KMS-11 (cell line): ENCODE data around the gene SCP2.

ENCODE experiments used
- H2AFZ ChIP-seq: fragments of 200-600 bp; sonication (generic); 2 replicates; pipeline ENCODE4 v1.6.1; 2016; ENCODE audit warnings: antibody characterized with exemption, mixed run types, low read depth
- H3K27ac ChIP-seq: fragments of 200-600 bp; sonication (generic); 2 replicates; pipeline ENCODE4 v1.6.1; 2016; ENCODE audit warnings: mild to moderate bottlenecking, mixed run types
- H3K27me3 ChIP-seq: fragments of 200-600 bp; sonication (generic); 2 replicates; pipeline ENCODE4 v1.6.1; 2017; ENCODE audit warnings: mild to moderate bottlenecking, low read depth, mixed run types, moderate library complexity; ENCODE audit not compliant: insufficient read depth
- H3K36me3 ChIP-seq: fragments of 200-600 bp; sonication (generic); 2 replicates; pipeline ENCODE4 v1.6.1; 2017; ENCODE audit warnings: mild to moderate bottlenecking, mixed run types; ENCODE audit not compliant: insufficient read depth
- H3K4me1 ChIP-seq: fragments of 200-600 bp; sonication (generic); 2 replicates; pipeline ENCODE4 v1.6.1; 2016; ENCODE audit warnings: mild to moderate bottlenecking, low read depth, mixed run types; ENCODE audit not compliant: poor library complexity, severe bottlenecking
- H3K4me2 ChIP-seq: fragments of 200-600 bp; sonication (generic); 2 replicates; pipeline ENCODE4 v1.7.0; 2016; ENCODE audit warnings: mild to moderate bottlenecking, mixed run types
- H3K4me3 ChIP-seq: fragments of 200-600 bp; sonication (generic); IDR thresholded peaks from 2 replicates; pipeline ENCODE4 v1.6.1; 2017; ENCODE audit warnings: low read depth, low read length, mixed read lengths; ENCODE audit not compliant: insufficient read depth
- H3K79me2 ChIP-seq: fragments of 200-600 bp; sonication (generic); 2 replicates; pipeline ENCODE4 v1.6.1; 2016; ENCODE audit warnings: low read depth, mixed run types; ENCODE audit not compliant: insufficient read depth
- H3K9ac ChIP-seq: fragments of 200-600 bp; sonication (generic); 2 replicates; pipeline ENCODE4 v1.6.1; 2016; ENCODE audit warnings: mild to moderate bottlenecking, mixed run types
- H4K20me1 ChIP-seq: fragments of 200-600 bp; sonication (generic); 2 replicates; pipeline ENCODE4 v1.6.1; 2016; ENCODE audit warnings: mild to moderate bottlenecking, mixed run types; ENCODE audit not compliant: insufficient read depth
- TF ChIP-seq, protein P1 (sequence below): fragments of 200-600 bp; sonication (generic); conservative IDR thresholded peaks from 2 replicates; pipeline ENCODE4 v1.6.1; 2017; ENCODE audit warnings: low read depth, mild to moderate bottlenecking, antibody characterized with exemption, low read length, moderate library complexity, mixed read lengths

Gene SCP2

DNA sequence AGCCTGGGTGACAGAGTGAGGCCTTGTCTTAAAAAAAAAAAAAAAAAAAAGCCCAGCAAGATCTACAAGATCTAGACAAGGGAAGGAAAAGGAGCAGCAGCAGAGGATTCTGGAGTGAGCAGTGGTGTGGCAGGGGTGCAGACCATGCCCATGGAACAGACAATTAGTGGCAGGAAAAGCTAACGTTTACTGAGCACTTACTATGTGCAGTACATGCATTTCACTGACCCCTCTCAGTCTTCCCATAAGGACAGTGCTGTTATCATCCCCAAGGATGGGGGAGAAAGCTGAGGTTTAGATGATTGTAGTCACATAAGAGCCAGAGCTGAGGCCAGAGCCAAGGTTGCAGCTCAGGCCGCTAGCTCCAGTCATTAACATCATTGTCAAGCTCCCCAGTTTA is 140.8 kb downstream of the SCP2 start:
- TF ChIP-seq, protein P1, sequence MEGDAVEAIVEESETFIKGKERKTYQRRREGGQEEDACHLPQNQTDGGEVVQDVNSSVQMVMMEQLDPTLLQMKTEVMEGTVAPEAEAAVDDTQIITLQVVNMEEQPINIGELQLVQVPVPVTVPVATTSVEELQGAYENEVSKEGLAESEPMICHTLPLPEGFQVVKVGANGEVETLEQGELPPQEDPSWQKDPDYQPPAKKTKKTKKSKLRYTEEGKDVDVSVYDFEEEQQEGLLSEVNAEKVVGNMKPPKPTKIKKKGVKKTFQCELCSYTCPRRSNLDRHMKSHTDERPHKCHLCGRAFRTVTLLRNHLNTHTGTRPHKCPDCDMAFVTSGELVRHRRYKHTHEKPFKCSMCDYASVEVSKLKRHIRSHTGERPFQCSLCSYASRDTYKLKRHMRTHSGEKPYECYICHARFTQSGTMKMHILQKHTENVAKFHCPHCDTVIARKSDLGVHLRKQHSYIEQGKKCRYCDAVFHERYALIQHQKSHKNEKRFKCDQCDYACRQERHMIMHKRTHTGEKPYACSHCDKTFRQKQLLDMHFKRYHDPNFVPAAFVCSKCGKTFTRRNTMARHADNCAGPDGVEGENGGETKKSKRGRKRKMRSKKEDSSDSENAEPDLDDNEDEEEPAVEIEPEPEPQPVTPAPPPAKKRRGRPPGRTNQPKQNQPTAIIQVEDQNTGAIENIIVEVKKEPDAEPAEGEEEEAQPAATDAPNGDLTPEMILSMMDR, result no peak
- Histone ChIP-seq H3K27me3 (no peaks in the 10 kb centered on the region), H3K4me1 (no peaks in the 10 kb centered on the region), H3K27ac (no peak overlapping the region), H3K36me3 (no peaks in the 10 kb centered on the region), H3K79me2 (no peaks in the 10 kb centered on the region), H3K9ac (no peak overlapping the region), H4K20me1 (no peaks in the 10 kb centered on the region), H3K4me2 (no peak overlapping the region), H2AFZ (no peak overlapping the region; the same call in 1 of the 2 replicates), H3K4me3 (no peak overlapping the region)

DNA sequence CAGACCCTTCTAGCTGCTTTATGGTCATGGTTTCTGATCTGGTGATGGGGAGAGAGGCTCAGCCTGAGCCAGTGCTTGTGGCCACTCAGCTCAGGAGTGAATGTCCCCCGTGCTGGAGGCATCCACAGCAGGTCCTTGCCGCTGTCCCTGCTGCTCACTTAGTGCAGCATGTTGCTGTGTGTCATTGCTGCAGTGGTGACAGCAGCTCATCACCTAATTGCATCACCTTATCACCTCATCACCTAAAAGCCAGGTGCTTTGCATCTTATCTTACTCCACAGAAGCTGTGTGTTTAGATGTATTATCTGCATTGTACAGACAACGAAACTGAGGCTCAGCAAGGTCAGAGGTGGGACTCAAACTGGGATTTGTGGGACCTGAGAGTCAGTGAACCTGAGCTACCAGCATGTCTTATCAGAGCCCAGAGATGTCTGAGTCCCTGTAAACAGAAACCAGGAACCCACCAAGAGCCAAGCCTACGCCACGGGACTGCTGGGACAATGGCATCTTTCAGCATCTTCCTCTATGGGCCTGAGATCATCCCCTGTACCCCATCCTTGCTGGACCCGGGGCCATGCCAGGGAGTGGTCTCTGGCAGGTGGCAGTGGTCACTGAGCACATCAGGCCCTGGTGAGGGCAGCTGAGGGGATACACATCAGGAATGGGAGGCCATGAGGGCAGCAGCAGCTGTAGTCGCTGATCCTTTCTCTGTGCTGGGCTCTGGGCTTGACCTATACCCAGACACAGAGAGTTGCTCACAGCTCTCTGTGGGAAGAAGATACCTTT is 141.4 kb downstream of the SCP2 start:
- H3K79me2 ChIP-seq, result no peaks in the 10 kb centered on the region
- H3K36me3 ChIP-seq, result no peaks in the 10 kb centered on the region
- H3K27me3 ChIP-seq, result no peaks in the 10 kb centered on the region
- H3K4me1 ChIP-seq, result no peaks in the 10 kb centered on the region
- no peak overlapping the region for H3K4me3 ChIP-seq
- no peak overlapping the region for H3K4me2 ChIP-seq
- H2AFZ ChIP-seq, result no peak overlapping the region
- H3K9ac ChIP-seq, result no peak overlapping the region
- H4K20me1 ChIP-seq, result no peaks in the 10 kb centered on the region
- H3K27ac ChIP-seq, result no peak overlapping the region
- TF ChIP-seq, protein P1, result no peak

DNA sequence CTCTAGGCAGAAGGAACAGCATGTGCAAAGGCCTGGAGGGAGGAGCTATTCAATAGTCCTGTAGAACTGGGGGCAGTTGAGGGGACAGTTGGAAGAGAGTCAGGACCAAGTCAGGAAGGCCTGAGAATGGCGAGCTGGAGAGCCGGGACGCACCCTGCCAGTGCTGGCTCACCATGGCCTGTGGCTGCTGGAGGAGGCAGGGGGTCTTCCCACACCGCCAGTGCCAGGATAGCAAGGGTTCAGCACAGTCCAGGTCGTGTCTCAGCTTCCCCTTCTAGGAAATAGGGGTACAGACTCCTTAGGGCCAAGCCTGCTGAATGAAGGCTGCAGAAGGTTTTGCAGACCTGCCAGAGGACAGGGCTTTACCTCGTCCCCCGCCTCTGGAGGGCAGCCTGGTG is 142.2 kb downstream of the SCP2 start:
- no peak overlapping the region for H3K4me3 ChIP-seq
- TF ChIP-seq, protein P1, result no peak
- H4K20me1 ChIP-seq, result no peaks in the 10 kb centered on the region
- no peak overlapping the region for H3K9ac ChIP-seq
- no peak overlapping the region for H3K27ac ChIP-seq
- H2AFZ ChIP-seq, result no peak overlapping the region
- H3K36me3 ChIP-seq, result no peaks in the 10 kb centered on the region
- no peaks in the 10 kb centered on the region for H3K27me3 ChIP-seq
- no peaks in the 10 kb centered on the region for H3K79me2 ChIP-seq
- H3K4me2 ChIP-seq, result no peak overlapping the region
- H3K4me1 ChIP-seq, result no peaks in the 10 kb centered on the region

DNA sequence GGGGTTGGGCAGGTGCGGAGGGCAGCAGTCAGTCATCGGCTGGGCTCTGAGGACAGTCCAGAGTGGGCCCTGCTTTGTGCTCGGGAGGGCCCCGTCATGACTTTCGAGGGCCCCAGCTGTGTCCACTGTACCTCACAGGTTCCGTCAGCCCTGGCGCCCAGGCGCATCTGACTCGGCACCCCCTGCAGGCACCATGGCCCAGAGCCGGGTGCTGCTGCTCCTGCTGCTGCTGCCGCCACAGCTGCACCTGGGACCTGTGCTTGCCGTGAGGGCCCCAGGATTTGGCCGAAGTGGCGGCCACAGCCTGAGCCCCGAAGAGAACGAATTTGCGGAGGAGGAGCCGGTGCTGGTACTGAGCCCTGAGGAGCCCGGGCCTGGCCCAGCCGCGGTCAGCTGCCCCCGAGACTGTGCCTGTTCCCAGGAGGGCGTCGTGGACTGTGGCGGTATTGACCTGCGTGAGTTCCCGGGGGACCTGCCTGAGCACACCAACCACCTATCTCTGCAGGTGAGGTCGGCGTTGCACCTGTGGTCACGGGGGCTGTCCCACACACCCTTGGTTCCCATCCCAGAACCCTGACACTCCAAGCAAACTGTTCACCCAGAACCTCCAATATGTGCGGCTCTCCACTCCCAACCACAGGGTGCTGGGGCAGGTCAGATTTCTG is 142.7 kb downstream of the SCP2 start:
- no peak overlapping the region for H2AFZ ChIP-seq
- H3K4me1 ChIP-seq, result no peaks in the 10 kb centered on the region
- no peak overlapping the region for H3K4me3 ChIP-seq
- H3K9ac ChIP-seq, result no peak overlapping the region
- H3K27me3 ChIP-seq, result no peaks in the 10 kb centered on the region
- TF ChIP-seq, protein P1, result no peak
- H3K79me2 ChIP-seq, result no peaks in the 10 kb centered on the region
- no peak overlapping the region for H3K4me2 ChIP-seq
- no peak overlapping the region for H3K27ac ChIP-seq
- H4K20me1 ChIP-seq, result no peaks in the 10 kb centered on the region
- no peaks in the 10 kb centered on the region for H3K36me3 ChIP-seq
